H9 (cell line): ENCODE results near the gene ADORA3. TPM values are rescaled to one million over a fixed set of nuclear protein-coding genes. Genes with fewer than 3 reads are reported as not detected.

Experiments used
- DNase-seq: peaks from one replicate; pipeline ENCODE4 v3.0.0-alpha.2; 2017
- H2AFZ ChIP-seq: one replicate; pipeline ENCODE4 v1.6.1; 2013; ENCODE audit warnings: mild to moderate bottlenecking, low read length, control low read depth, moderate library complexity
- H2AK5ac ChIP-seq: 2 replicates; pipeline ENCODE4 v1.6.1; 2013; ENCODE audit warnings: low read length, control low read depth, mixed read lengths; ENCODE audit not compliant: insufficient read length
- H2BK120ac ChIP-seq: one replicate; pipeline ENCODE4 v1.6.1; 2013; ENCODE audit warnings: low read depth, mild to moderate bottlenecking, low read length, control low read depth, inconsistent platforms; ENCODE audit not compliant: poor library complexity, severe bottlenecking
- H2BK12ac ChIP-seq: 2 replicates; pipeline ENCODE4 v1.6.1; 2013; ENCODE audit warnings: low read length, control low read depth, mixed read lengths, low read depth; ENCODE audit not compliant: insufficient read length
- H2BK15ac ChIP-seq: 2 replicates; pipeline ENCODE4 v1.6.1; 2013; ENCODE audit warnings: low read depth, low read length, control low read depth
- H2BK20ac ChIP-seq: one replicate; pipeline ENCODE4 v1.6.1; 2013; ENCODE audit warnings: low read depth, mild to moderate bottlenecking, low read length, control low read depth, inconsistent platforms; ENCODE audit not compliant: poor library complexity, severe bottlenecking
- H2BK5ac ChIP-seq: 2 replicates; pipeline ENCODE4 v1.6.1; 2013; ENCODE audit warnings: low read length, control low read depth, mixed read lengths; ENCODE audit not compliant: insufficient read length
- H3K14ac ChIP-seq: 2 replicates; pipeline ENCODE4 v1.6.1; 2013; ENCODE audit warnings: low read length, control low read depth; ENCODE audit not compliant: insufficient read depth
- H3K18ac ChIP-seq: 2 replicates; pipeline ENCODE4 v1.6.1; 2013; ENCODE audit warnings: low read depth, mild to moderate bottlenecking, mixed read lengths, low read length, control low read depth; ENCODE audit not compliant: insufficient read length
- H3K23ac ChIP-seq: 2 replicates; pipeline ENCODE4 v1.6.1; 2013; ENCODE audit warnings: low read length, control low read depth, mixed read lengths, low read depth; ENCODE audit not compliant: insufficient read length
- H3K23me2 ChIP-seq: 2 replicates; pipeline ENCODE4 v1.6.1; 2013; ENCODE audit warnings: low read depth, mild to moderate bottlenecking, mixed read lengths, low read length, control low read depth; ENCODE audit not compliant: insufficient read length, poor library complexity, severe bottlenecking
- H3K27ac ChIP-seq: 2 replicates; pipeline ENCODE4 v1.5.1; 2013; ENCODE audit warnings: low read length, control low read depth, mixed read lengths, low read depth; ENCODE audit not compliant: insufficient read length
- H3K27me3 ChIP-seq: 2 replicates; pipeline ENCODE4 v1.6.1; 2013; ENCODE audit warnings: low read length, control low read depth, inconsistent platforms; ENCODE audit not compliant: insufficient read depth
- H3K4ac ChIP-seq: 2 replicates; pipeline ENCODE4 v1.6.1; 2013; ENCODE audit warnings: low read depth, mild to moderate bottlenecking, control low read depth, inconsistent platforms, low read length, moderate library complexity
- H3K4me1 ChIP-seq: 2 replicates; pipeline ENCODE4 v1.6.1; 2013; ENCODE audit warnings: low read length, control low read depth, inconsistent platforms; ENCODE audit not compliant: insufficient read depth
- H3K4me2 ChIP-seq: 2 replicates; pipeline ENCODE4 v1.6.1; 2013; ENCODE audit warnings: low read length, control low read depth, mixed read lengths; ENCODE audit not compliant: insufficient read length, insufficient read depth
- H3K56ac ChIP-seq: 2 replicates; pipeline ENCODE4 v1.6.1; 2013; ENCODE audit warnings: low read depth, mild to moderate bottlenecking, mixed read lengths, low read length, control low read depth; ENCODE audit not compliant: insufficient read length
- H3K79me1 ChIP-seq: 2 replicates; pipeline ENCODE4 v1.6.1; 2013; ENCODE audit warnings: low read depth, mild to moderate bottlenecking, moderate library complexity, low read length, control low read depth, inconsistent platforms; ENCODE audit not compliant: insufficient read depth, poor library complexity, severe bottlenecking
- H3K79me2 ChIP-seq: 2 replicates; pipeline ENCODE4 v1.6.1; 2013; ENCODE audit warnings: low read length, control low read depth, inconsistent platforms; ENCODE audit not compliant: insufficient read depth
- H3K9ac ChIP-seq: 2 replicates; pipeline ENCODE4 v1.6.1; 2013; ENCODE audit warnings: low read length, control low read depth, mixed read lengths; ENCODE audit not compliant: insufficient read length; ENCODE audit errors: extremely low read depth
- H3K9me3 ChIP-seq: one replicate; pipeline ENCODE4 v1.6.1; 2013; ENCODE audit warnings: low read depth, low read length, inconsistent platforms; ENCODE audit not compliant: control insufficient read depth
- H3T11ph ChIP-seq: one replicate; pipeline ENCODE4 v1.6.1; 2013; ENCODE audit warnings: mild to moderate bottlenecking, low read length, control low read depth, inconsistent platforms
- H4K20me1 ChIP-seq: one replicate; pipeline ENCODE4 v1.6.1; 2013; ENCODE audit not compliant: control insufficient read depth, insufficient read length, insufficient read depth
- H4K5ac ChIP-seq: 2 replicates; pipeline ENCODE4 v1.6.1; 2013; ENCODE audit warnings: low read depth, mild to moderate bottlenecking, mixed read lengths, low read length, control low read depth; ENCODE audit not compliant: insufficient read length
- H4K8ac ChIP-seq: replicated peaks from 2 replicates; pipeline ENCODE4 v1.6.1; 2013; ENCODE audit warnings: low read length, control low read depth, mixed read lengths, low read depth; ENCODE audit not compliant: insufficient read length
- H4K91ac ChIP-seq: 2 replicates; pipeline ENCODE4 v1.6.1; 2013; ENCODE audit warnings: low read depth, mild to moderate bottlenecking, moderate library complexity, mixed read lengths, low read length, control low read depth; ENCODE audit not compliant: insufficient read length
- H3K27ac Mint-ChIP-seq, 3 experiments: 2 replicates in 2 of 3; 3 replicates in 1 of 3; pipeline ENCODE4 v1.8.0; 2020 to 2021; ENCODE audit warnings: mixed read lengths in 3 of 3, mild to moderate bottlenecking in 1 of 3, moderate library complexity in 1 of 3
- H3K27me3 Mint-ChIP-seq: 2 replicates; pipeline ENCODE4 v1.8.0; 2021; ENCODE audit warnings: low read depth, mild to moderate bottlenecking, moderate library complexity, mixed read lengths
- H3K36me3 Mint-ChIP-seq, 3 experiments: 2 replicates in 2 of 3; 3 replicates in 1 of 3; pipeline ENCODE4 v1.8.0; 2020 to 2021; ENCODE audit warnings: low read depth in 3 of 3, mixed read lengths in 3 of 3; ENCODE audit not compliant: insufficient read depth in 1 of 3
- H3K4me1 Mint-ChIP-seq, 2 experiments: 2 replicates each; pipeline ENCODE4 v1.8.0; 2020; ENCODE audit warnings: mixed read lengths in 2 of 2
- H3K4me3 Mint-ChIP-seq, 2 experiments: 2 replicates in 1 of 2; 3 replicates in 1 of 2; pipeline ENCODE4 v1.8.0; 2020 to 2021; ENCODE audit warnings: mild to moderate bottlenecking in 2 of 2, mixed read lengths in 2 of 2, moderate library complexity in 1 of 2
- H3K9me3 Mint-ChIP-seq, 2 experiments: 2 replicates in 1 of 2; 3 replicates in 1 of 2; pipeline ENCODE4 v1.8.0; 2020; ENCODE audit warnings: mild to moderate bottlenecking in 2 of 2, mixed read lengths in 2 of 2, moderate library complexity in 1 of 2
- CTCF ChIP-seq: fragments of 200-600 bp; sonication (generic); conservative IDR thresholded peaks from 3 replicates; pipeline ENCODE4 v1.8.0; 2021; ENCODE audit warnings: antibody characterized with exemption, mild to moderate bottlenecking
- whole genome bisulfite sequencing: extraction: QIAGEN DNeasy Blood & Tissue Kit; methylation state at CpG from one replicate; pipeline ENCODE4 v1.1.7; 2013; ENCODE audit warnings: missing lambda C conversion rate, low lambda C conversion rate, mixed read lengths; ENCODE audit not compliant: insufficient read length; ENCODE audit errors: extremely low coverage; 5-methylcytosine and 5-hydroxymethylcytosine counted together
- total RNA-seq: library from RNA; stranded (reverse); gene quantifications from 2 replicates; pipeline ENCODE4 v1.2.1, GENCODE V29; 2021

The ADORA3 gene
- total RNA-seq, 1 experiment from 2014 or later = not detected

- no peak overlapping the region for H3K4me2 ChIP-seq
- H3K27me3 Mint-ChIP-seq = peaks cover 3% of the 10 kb centered on the region
- no peak overlapping the region for H3K9ac ChIP-seq
- no CpG with 5 or more reads among the region's 8 CpGs for WGBS
- no peak overlapping the region for H4K8ac ChIP-seq
- H2BK15ac ChIP-seq = no peak overlapping the region
- no peaks in the 10 kb centered on the region for H3K9me3 Mint-ChIP-seq
- H2BK5ac ChIP-seq = no peak overlapping the region
- no peaks in the 10 kb centered on the region for H3K27me3 ChIP-seq
- H3K23me2 ChIP-seq = no peaks in the 10 kb centered on the region
- no peaks in the 10 kb centered on the region for H3K79me2 ChIP-seq
- DNase-seq = no peak
- TF ChIP-seq CTCF = no peak
- H4K91ac ChIP-seq = no peak overlapping the region
- H3K56ac ChIP-seq = no peak overlapping the region
- H3K4me1 ChIP-seq = no peaks in the 10 kb centered on the region
- H3K36me3 Mint-ChIP-seq = no peaks in the 10 kb centered on the region
- no peak overlapping the region for H3K4me3 Mint-ChIP-seq
- no peak overlapping the region for H2BK12ac ChIP-seq
- no peak overlapping the region for H3K27ac Mint-ChIP-seq
- no peaks in the 10 kb centered on the region for H4K20me1 ChIP-seq
- H2BK120ac ChIP-seq = no peak overlapping the region
- H2AFZ ChIP-seq = no peak overlapping the region
- no peak overlapping the region for H2BK20ac ChIP-seq
- H3K79me1 ChIP-seq = no peaks in the 10 kb centered on the region
- no peak overlapping the region for H3K23ac ChIP-seq
- no peak overlapping the region for H3T11ph ChIP-seq
- H3K4me1 Mint-ChIP-seq = peaks cover 4 to 8% of the 10 kb centered on the region in 2 experiments
- no peak overlapping the region for H3K27ac ChIP-seq
- no peak overlapping the region for H3K14ac ChIP-seq
- H3K4ac ChIP-seq = no peak overlapping the region
- H3K9me3 ChIP-seq = no peaks in the 10 kb centered on the region
- no peak overlapping the region for H2AK5ac ChIP-seq
- H4K5ac ChIP-seq = no peak overlapping the region
- H3K18ac ChIP-seq = no peak overlapping the region
Measured at GRCh38 chr1:111513410-111514020, 10.1 kb upstream of the ADORA3 start.
